ENCODE results near the gene NARF.

DNA sequence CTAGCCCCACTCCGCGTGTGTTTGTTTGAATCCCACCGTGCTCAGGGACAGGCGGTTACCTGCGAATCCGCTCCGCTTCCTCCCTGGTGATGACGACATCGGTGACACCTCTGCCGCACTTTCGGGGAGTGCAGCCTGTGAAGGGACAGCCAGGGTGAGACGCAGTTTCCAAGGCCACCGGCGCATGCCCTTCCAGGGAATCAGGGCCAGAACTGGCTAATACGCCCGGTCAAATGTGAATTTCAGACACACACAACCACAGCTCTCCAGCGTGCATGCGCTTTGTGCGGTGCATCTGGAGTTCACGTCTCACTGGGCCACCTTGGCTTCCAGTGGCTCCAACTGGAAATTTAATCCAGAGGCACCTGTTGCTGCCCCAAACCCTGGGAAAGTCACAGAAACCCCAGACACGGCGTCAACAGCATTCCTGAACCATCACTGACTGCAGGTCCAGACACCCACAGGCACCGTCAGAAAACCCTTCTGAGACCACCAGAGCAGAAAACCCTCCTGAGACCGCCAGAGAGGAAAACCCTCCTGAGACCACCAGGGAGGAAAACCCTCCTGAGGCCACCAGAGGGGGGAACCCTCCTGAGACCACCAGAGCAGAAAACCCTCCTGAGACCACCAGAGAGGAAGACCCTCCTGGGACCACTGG lies 47.0 kb upstream of the NARF start:
- TF ChIP-seq RCOR1 (IDR thresholded peaks at IDR 0.05; ENCODE audit: low read length) = no peak
- TF ChIP-seq, protein P1, sequence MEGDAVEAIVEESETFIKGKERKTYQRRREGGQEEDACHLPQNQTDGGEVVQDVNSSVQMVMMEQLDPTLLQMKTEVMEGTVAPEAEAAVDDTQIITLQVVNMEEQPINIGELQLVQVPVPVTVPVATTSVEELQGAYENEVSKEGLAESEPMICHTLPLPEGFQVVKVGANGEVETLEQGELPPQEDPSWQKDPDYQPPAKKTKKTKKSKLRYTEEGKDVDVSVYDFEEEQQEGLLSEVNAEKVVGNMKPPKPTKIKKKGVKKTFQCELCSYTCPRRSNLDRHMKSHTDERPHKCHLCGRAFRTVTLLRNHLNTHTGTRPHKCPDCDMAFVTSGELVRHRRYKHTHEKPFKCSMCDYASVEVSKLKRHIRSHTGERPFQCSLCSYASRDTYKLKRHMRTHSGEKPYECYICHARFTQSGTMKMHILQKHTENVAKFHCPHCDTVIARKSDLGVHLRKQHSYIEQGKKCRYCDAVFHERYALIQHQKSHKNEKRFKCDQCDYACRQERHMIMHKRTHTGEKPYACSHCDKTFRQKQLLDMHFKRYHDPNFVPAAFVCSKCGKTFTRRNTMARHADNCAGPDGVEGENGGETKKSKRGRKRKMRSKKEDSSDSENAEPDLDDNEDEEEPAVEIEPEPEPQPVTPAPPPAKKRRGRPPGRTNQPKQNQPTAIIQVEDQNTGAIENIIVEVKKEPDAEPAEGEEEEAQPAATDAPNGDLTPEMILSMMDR (IDR thresholded peaks at IDR 0.05) = no peak
- no peak for TF ChIP-seq MAX (IDR thresholded peaks at IDR 0.05; ENCODE audit: low read depth)
- TF ChIP-seq YY1 (IDR thresholded peaks at IDR 0.05; ENCODE audit: low read depth) = no peak
- TF ChIP-seq, protein P2, sequence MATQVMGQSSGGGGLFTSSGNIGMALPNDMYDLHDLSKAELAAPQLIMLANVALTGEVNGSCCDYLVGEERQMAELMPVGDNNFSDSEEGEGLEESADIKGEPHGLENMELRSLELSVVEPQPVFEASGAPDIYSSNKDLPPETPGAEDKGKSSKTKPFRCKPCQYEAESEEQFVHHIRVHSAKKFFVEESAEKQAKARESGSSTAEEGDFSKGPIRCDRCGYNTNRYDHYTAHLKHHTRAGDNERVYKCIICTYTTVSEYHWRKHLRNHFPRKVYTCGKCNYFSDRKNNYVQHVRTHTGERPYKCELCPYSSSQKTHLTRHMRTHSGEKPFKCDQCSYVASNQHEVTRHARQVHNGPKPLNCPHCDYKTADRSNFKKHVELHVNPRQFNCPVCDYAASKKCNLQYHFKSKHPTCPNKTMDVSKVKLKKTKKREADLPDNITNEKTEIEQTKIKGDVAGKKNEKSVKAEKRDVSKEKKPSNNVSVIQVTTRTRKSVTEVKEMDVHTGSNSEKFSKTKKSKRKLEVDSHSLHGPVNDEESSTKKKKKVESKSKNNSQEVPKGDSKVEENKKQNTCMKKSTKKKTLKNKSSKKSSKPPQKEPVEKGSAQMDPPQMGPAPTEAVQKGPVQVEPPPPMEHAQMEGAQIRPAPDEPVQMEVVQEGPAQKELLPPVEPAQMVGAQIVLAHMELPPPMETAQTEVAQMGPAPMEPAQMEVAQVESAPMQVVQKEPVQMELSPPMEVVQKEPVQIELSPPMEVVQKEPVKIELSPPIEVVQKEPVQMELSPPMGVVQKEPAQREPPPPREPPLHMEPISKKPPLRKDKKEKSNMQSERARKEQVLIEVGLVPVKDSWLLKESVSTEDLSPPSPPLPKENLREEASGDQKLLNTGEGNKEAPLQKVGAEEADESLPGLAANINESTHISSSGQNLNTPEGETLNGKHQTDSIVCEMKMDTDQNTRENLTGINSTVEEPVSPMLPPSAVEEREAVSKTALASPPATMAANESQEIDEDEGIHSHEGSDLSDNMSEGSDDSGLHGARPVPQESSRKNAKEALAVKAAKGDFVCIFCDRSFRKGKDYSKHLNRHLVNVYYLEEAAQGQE (IDR thresholded peaks at IDR 0.05; ENCODE audit: low read depth, low read length) = no peak
- TF ChIP-seq CHD2 (IDR thresholded peaks at IDR 0.05; ENCODE audit: low read length, partially characterized antibody) = no peak
- TF ChIP-seq, protein P3, sequence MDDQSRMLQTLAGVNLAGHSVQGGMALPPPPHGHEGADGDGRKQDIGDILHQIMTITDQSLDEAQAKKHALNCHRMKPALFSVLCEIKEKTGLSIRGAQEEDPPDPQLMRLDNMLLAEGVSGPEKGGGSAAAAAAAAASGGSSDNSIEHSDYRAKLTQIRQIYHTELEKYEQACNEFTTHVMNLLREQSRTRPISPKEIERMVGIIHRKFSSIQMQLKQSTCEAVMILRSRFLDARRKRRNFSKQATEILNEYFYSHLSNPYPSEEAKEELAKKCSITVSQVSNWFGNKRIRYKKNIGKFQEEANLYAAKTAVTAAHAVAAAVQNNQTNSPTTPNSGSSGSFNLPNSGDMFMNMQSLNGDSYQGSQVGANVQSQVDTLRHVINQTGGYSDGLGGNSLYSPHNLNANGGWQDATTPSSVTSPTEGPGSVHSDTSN (IDR thresholded peaks at IDR 0.05) = no peak
- no peak for TF ChIP-seq EP300 (IDR thresholded peaks at IDR 0.05; ENCODE audit: borderline replicate concordance in 1 of 2, low read depth in 1 of 2, low read length in 1 of 2)
- TF ChIP-seq TCF12 (IDR thresholded peaks at IDR 0.05) = no peak
- TF ChIP-seq, protein P4, sequence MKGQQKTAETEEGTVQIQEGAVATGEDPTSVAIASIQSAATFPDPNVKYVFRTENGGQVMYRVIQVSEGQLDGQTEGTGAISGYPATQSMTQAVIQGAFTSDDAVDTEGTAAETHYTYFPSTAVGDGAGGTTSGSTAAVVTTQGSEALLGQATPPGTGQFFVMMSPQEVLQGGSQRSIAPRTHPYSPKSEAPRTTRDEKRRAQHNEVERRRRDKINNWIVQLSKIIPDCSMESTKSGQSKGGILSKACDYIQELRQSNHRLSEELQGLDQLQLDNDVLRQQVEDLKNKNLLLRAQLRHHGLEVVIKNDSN (IDR thresholded peaks at IDR 0.05; ENCODE audit: borderline replicate concordance, low read depth) = no peak
- no peak for TF ChIP-seq TAF1 (IDR thresholded peaks at IDR 0.05; ENCODE audit: borderline replicate concordance, low read depth, low read length)
